Germinal center (tissue), 1 donor: ENCODE data around the gene SEC22A.
A peak's percentile ranks its signal among the peaks of the same experiment; 100 is the strongest.

Experiments used
- DNase-seq: peaks from one replicate; pipeline ENCODE4 v3.0.0; 2012; ENCODE audit warnings: mixed read lengths, low spot score

Gene SEC22A

DNA sequence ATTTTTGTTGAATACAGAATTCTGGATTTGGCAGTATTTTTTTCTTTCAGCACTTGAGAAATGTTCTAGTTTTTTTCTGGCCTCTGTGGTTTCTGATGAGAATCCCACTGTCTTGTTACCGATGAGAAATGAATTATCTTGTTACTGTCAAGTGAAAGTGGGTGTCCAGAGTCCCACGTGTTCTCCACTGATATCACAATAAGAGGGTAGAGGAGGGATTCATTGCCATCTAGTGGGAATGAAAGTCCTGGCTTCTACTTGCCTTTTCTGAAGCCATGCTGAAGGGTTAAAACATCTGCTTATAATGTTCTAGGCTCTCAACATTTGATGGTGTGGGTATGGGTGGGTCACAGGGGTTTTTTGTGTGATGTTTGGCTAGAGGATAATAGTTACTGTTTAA lies 66.1 kb downstream of the SEC22A start:
- no peak for DNase-seq

DNA sequence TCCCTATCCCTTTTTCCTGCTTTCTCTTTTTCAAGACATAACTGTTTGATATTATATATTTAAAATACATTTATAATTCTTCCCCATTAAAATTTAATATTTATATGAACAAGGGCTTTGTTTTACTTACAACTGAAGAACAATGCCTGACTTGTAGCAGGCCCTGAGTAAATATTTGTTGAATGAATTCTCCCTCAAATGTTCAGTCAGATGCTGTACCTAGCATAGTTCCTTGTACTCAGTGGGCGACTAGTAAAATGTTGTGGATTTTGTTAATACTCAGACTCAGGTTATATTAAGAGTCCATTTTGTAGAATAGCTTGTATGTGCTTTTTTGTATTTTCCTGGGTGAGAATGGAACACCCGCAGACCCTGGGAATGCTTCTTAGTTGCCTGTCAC lies 69.1 kb downstream of the SEC22A start:
- DNase-seq = no peak

DNA sequence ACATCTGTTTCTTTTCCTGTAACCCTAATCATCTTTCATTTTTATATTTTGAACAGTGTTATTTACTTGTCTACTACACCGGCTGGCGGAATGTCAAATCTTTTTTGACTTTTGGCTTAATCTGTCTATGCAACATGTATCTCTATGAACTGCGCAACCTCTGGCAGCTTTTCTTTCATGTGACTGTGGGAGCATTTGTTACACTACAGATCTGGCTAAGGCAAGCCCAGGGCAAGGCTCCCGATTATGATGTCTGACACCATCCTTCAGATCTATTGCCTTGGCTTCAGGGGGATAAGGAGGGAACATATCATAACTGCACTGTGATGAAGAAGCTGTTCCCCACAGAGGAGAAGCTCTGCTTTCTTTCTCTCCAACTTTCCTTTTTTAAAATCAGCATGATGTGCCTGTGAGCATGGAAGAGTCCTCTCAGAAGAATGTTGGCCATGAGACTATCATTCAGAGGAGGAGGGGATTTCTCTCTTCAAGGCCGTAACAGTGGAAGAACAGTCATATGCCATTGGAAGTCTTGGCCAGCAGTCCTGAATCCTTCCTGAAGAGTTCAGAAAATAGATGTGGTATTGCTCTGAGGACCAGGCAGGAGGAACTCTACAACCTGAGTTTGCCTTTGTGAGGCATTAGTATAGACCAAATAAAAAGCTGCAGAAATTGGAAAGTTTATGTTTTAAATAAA lies 69.9 kb downstream of the SEC22A start:
- no peak for DNase-seq

DNA sequence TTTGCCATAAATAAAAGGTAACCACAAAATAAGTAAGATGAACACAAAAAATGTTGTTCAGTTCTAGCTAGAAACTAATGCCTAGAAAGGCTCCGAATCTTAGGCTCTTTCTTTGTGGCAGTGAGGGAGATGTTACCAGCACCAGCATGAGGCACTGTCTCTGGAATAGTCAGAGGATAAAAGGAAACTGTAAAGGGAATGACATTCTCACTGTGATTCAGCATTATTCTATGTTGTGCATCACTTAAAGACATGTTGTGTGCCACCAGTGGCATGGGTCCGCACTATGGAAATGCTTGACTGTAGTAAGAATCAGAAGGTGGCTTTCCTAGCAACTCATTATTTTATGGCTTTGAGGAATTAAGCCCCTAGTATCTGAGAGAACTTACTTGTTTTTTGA lies 70.8 kb downstream of the SEC22A start:
- DNase-seq = no peak

DNA sequence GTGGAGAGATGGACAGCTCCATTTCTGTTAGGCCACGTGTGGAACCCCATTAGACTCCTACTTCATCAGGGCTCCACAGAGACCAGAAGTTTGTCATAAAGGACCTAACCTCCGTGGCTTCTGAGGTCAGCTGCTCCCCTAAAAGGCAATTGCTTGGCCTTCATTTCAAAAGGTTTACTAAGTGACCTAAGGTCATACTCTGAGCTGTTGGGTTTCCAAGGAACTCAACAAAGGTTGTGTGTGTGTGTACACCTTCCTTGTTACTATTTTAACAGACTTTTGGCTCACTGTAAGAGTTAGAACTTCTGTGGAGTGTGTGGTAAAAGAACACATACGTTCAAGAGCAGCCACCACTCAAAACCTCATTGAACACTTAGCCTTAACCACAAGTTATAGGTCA lies 73.9 kb downstream of the SEC22A start:
- no peak for DNase-seq

DNA sequence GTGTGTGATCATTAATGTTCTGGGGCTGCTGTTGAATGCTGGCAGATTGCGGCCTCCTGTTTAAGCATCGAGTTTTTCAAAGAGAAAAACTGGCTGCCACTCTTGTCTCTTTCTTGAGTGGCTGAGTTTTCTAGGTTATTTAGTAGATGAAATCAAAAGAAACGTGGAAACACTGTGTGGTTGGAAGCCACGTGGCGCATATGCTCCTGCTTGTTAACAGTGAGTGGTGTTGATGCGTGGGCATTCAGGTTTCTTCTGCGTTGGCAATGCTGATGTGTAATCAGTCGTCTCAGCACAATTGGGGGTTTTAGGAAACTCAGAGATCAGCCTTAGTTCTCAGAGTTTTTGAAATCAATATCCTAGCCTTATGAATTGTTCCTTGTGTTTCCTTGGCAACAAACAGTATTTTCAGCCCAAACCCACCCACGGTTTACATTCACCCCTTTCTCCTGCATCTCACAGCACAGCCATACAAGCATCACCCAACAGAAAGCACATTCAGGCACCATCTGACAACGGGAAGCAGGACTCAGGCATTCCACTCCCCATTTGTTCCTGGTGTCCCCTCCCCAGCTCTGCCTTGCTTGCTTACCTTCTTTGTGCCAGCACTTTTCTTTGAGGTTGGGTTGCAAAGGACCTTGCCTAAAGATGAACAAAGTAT lies 74.7 kb downstream of the SEC22A start:
- DNase-seq = no peak

DNA sequence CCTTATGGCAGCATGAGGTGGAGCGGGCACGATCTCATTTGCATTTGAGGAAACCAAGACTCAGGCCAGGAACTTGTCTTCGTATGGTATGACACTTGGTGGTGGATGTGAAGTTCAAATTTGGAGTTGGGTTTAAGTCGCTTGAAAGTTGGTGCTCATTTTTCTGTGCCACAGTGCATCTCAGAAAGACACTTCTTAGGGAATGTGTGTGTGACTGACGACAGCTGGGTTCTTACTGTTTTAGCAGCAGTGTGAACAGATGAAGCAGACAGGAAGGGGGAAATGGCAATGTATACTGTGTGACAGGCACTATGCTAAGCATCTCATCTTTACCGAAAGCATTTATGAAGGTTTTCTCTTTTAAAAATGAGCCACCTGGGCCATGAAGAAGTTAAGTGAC lies 75.4 kb downstream of the SEC22A start:
- DNase-seq = no peak

DNA sequence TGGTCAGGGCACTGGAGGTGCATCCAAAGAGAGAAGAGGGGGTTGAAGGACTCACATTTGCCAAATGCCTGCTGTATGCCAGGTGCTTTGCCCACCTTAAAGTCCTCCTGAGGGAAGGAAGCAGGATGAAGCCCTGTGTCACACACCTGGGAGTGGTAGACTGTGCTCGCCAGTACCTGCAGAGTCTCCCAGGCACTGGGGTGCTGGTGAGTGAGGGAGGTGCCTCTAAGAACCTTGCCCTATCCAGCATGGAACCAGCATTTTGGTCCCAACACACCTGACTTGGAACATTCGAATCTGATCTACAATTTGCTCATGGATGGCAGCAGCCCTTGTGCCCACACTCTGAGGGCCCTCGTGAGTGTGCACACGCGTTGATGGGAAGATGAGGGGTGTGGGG lies 76.7 kb downstream of the SEC22A start:
- no peak for DNase-seq

DNA sequence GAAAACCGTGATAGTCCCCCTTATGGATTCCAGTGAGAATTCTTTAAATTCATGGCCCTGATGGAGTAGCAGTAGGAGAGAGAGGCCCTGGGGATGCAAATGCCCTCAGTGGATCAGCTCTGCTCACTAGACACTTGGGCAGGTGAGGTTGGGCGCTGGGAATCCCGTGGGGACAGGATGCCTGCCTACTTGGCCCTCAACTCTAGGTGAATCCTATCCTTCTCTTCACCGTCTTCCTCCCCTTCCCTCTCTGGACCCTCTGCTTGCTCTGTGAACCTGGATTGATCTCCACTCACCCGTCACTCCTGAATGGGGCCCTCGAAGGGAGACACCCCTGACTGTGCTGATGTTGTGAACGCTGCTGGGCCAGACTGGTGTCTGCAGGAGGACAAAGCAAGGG lies 77.4 kb downstream of the SEC22A start:
- DNase-seq = peak; percentile 1

DNA sequence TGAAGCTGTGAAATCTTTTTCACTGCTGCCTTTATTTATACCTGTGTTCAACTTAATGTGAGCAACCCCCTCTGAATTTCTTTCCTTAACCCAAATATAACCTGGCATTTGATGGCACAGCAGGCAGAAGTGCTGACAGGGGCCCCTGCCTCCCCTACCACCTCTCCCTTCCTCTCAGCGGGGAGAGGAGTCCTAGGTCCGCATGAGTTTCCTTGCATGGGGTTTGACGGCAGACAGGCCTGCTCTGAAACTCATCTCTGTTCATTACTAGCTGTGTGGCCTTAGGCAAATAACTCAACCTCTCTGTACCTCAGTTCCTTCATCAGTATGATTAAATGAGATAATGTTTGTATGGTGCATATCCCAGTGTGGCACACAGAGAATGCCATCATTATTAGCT lies 79.7 kb downstream of the SEC22A start:
- DNase-seq = no peak

DNA sequence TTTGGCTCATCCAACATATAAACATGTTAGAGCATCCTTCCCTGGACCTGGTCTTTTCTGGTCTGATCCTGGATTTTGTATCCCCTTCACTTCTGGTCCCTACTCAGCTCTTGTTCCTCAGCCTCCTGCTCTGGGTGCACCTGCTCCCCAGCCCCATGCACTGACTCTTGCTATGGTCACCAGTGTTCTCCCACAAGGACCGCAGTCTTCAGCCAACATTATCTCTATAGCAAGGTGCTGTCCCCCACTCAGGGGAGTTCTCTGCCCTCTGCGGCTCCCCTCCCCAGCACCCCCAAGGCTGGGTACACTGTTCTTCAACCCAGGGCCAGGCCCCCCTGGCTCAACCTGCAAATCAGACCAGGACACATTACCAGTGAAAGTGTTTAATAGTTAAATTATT lies 80.2 kb downstream of the SEC22A start:
- peak; percentile 1 for DNase-seq

DNA sequence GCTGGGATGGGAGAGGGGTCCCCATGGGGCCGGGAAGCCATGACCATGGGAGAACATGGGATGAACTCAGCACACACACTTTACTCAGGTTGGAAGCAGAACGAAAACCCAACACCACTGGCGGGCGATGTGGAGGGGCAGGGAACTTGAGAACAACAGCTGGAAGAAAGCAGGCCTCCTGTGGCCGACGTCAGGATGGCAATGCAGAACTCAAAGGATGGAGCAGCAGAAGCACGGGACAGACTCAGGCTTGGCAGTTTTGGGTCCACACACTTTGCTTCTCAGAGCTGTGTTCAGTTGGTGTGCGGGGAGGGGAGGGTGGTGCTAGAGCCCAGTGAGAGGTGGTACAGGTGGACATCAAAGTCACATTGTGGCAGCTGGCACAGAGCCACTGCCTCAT lies 80.7 kb downstream of the SEC22A start:
- DNase-seq = peak; percentile 0

DNA sequence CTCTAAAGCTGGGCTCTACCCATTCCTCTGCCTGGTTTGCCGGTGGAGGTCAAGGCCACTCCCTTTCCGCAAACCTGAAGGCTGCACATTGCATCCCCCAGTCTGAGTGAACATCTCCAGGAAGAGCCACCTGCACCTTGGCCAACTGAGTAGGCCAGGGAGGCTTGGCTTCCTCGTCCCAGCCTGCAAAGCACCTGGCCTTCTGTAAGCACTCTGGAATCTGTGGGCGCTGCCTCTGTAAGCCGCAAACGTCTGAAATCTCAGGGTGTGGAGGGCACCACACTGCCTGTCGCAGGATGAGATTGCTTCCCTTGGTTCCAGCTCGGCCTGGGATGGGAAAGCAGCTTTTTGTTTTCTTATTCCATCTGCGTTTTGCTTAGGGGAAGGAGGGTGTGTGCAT lies 81.3 kb downstream of the SEC22A start:
- DNase-seq = peak; percentile 1

DNA sequence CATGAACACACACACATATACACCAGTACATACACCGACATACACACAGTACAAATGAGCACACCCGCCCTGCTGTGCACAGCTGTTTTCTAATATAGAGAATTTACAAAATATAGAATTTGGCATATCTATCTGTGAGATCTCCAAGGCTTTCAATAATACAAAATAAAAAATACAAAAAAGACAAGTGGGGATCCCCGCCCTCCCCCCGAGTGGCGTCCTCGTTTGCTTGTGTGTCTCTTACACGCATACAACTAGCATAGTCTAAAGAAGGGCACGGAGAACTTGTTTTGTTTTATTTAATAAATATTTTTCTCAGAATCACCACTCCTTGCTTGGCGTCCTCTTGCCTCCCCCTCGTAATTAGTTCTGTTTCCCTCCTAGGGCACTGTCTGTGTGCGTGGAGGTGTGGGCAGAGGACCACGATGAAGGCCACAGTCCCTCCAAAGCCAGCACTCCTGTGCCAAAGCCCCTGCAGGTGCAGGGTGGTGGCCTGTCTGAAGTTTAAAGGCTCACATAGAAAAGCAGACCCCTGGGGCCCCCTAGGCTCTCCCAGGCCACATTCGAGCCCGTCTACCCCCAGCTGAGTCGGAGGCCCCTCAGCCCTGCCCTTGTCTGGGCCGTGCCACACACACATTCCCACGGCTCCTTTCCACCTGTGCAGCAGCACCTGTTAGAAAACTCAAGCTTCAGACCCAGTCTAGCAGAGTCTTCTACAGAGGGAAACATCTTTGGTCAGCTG lies 82.1 kb downstream of the SEC22A start:
- DNase-seq = no peak

DNA sequence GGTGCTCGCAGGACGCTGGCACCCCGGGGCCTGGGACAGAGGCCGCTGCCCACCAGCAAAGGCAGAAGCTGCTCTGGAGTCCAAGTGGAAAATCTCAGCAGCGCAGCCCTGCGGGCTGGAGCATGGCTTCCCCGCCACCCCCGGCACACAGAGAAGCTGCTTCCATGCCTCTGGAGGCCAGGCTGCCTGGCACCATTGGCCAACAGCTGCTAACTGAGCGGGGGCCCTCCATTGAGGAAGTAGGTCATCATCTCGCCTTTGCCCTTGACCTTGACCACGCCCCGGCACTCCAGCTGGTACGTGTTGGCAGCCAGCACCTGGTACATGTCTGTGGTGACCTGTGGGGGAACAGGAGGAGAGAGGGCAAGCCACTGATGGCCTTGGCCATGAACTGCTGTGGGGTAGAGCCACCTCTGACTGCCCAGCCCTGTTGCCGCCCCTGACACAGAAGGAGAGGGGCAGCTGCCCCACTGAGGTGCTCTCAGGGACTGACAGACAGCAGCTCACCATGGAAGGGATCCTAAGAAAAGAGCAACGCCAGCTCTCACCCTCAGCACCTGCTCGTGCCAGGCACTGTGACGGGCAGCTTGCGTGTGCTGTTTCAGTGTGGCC lies 82.8 kb downstream of the SEC22A start:
- no peak for DNase-seq

DNA sequence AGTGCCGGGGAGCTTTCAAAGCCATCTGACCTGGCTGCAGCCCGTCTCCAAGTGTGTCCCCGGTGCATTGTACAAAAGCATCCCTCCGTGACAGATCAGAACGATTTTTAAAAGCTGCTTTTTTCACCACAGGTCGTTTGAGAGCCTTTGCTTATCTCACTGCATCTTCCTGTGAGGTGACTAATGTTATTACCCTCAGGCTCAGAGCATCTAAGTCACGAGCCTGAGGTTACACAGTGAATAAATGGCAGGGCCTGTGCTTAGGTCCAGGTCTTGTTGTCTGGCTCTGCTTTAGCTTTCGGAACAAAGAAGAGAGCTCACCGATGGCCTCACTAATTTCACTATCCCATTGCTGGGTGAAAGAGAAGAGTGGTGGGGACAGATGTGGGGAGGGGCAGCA lies 83.3 kb downstream of the SEC22A start:
- DNase-seq = no peak

DNA sequence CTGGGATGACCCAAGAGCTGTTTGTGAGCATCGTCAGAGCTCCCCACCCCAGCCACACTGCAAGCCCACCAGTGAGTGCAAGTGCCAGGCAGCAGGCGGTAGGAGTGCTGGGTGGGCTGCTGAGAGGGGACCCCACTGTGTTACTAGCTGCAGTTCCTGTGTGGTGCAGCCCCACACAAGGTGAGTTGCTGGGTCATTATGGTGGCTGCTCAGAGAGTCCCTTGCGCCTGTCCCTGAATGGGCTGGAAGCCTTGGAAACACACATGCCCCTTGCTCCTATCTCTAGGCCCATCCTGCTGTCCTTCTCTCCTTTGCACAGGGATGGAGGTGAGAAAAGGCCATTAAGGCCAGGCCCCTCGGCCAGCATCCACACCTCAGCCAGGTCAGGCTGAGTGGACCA lies 83.7 kb downstream of the SEC22A start:
- no peak for DNase-seq

DNA sequence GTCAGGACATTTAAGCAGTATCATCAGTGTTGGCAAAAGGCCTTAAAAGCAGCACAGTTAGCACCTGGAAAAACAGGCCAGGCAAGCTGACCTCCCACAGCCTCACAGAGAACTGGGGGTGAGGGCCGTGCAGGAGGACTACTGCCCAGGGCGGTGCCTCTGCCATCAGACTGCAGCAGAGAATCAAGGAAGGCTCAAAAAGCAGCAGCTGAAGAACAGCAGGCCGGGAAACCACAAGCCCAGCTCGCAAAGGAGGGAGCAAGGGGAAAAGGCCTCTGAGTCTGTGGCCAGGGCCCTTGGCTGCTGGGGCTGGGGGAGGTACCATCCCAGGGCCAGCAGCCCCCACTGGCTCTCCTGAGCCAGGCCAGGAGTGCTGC lies 84.2 kb downstream of the SEC22A start:
- DNase-seq = no peak

DNA sequence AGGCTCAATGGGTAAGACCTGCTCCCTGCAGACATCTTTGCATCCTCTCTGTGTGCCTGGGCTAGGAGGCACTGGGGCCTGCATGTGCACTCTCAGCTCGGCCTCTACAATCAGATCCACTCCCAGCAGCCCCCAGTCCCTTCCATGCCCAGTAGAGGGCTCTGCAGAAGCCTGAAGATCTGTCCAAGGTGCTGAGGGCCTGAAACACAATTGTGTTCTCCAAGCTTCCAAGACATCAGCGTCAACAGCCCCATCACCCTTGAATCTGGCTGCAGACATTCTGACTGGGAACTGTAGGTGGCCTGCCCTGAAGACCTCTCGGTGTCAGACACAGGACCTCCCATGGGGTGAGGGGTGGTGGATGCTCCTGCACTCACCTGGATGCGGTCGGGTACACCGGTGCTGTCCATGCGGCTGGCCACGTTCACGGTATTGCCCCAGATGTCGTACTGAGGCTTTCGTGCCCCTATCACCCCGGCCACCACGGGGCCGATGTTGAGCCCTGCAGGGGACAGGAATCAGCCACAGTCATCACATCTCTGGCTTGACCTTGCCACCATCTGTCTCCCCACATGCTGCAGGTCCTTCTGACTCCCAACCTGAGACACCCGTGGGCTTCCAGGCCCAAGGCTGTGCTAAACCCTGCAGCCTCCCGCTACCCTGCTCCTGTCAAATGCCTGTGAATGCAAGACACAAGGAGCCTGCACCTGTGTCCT lies 84.7 kb downstream of the SEC22A start:
- DNase-seq = peak; percentile 74

DNA sequence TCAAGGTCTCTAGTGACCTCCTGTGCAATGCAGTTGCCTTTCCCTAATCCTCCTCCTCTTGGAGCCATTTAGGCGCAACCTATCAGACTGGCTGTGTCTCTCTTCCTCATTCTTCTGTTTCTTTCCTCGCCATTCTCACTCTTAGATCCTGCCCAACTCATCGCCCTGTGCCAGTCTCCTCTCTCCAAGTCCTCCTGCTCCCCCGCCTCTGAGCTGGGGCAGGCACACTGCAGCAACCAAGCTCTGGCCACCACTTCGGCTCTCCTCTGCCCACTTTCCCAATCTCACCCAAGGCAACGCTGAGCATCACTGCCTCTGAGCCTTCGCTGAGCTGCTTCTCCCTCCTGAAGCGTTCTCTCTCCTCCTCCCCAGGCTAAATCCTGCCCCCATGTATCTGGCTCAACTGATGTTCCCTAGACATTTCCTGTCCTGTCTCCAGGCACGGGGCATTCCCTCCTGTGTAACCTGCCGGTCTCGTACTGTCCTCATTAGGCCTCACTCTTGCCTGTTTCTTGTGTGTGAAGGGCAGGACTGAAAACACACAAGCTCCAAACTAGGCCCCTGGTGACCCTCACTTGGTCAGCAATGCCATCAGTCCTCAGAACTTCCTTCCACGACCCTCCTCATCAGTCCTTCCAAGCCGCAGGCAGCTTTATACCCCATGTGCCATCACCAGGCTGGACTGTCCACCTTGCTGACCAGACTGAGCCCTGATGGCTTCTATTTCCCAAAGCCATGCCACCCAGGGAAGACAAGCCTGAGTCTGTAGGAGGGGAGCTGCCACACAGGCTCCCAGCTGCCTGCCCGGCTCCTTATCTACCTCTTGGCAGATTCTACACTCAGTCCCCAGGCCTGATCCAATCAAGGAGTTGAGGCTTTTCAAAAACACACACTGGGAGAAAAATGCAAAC lies 85.6 kb downstream of the SEC22A start:
- no peak for DNase-seq

DNA sequence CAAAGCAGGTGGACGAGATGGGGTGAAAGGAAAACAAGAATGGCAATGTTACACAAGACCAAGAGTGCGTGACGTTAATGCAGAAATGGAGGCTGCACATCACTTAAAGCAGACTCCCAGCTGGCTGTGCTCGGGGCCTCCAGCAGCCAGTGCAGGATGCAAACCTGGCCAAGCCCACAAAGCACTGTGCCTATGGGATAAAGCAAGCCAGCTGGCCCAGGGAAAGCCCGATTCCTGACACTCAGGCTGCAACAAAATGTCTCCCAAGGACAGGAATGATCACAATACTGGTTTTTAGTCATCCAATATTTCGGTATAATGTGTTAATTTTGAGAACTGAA lies 86.2 kb downstream of the SEC22A start:
- no peak for DNase-seq
